H1 (cell line): ENCODE data around the gene ANK3. TPM values are rescaled to one million over a fixed set of nuclear protein-coding genes. Genes with fewer than 3 reads are reported as not detected.

Experiments
- CBX8 ChIP-seq: fragments of 300-800, 300-1000 bp; sonication (generic); IDR thresholded peaks from 2 replicates; pipeline ENCODE4 v1.7.1; 2016; ENCODE audit warnings: low read depth, low read length, borderline replicate concordance
- EZH2 ChIP-seq: fragments of 200-600 bp; sonication (generic); IDR thresholded peaks from 2 replicates; pipeline ENCODE4 v1.7.1; 2012; ENCODE audit warnings: low read depth, mild to moderate bottlenecking, moderate library complexity, low read length, inconsistent platforms; ENCODE audit not compliant: severe bottlenecking
- GABPA ChIP-seq: IDR thresholded peaks from 2 replicates; pipeline ENCODE4 v1.6.1; 2011; ENCODE audit warnings: mild to moderate bottlenecking, low read length, moderate library complexity, borderline replicate concordance; ENCODE audit not compliant: insufficient read depth
- HDAC6 ChIP-seq: IDR thresholded peaks from one replicate; pipeline ENCODE4 v1.7.1; 2012; ENCODE audit warnings: low read depth, mild to moderate bottlenecking, inconsistent platforms, low read length, moderate library complexity
- JUND ChIP-seq: IDR thresholded peaks from 2 replicates; pipeline ENCODE4 v1.6.1; 2011; ENCODE audit warnings: mild to moderate bottlenecking, improper control_type of control experiment, low read length
- KDM5A ChIP-seq: fragments of 200-600 bp; IDR thresholded peaks from 2 replicates; pipeline ENCODE4 v1.7.1; 2012; ENCODE audit warnings: mild to moderate bottlenecking, low read length, inconsistent platforms, mixed read lengths
- SUZ12 ChIP-seq: fragments of 200-600 bp; sonication (generic); IDR thresholded peaks from 2 replicates; pipeline ENCODE4 v1.6.1; 2012; ENCODE audit warnings: mild to moderate bottlenecking, inconsistent platforms, low read length, moderate library complexity, mixed read lengths
- polyA plus RNA-seq, 7 experiments: library from polyadenylated mRNA; depleted of rRNA in 3 of 7; stranded (reverse) in 5 of 7; unstranded in 2 of 7; fragments of >200 nt in 5 of 7; fragments of 200-250 nt in 2 of 7; gene quantifications; 1 replicate in 5 of 7; 2 replicates in 1 of 7; 4 replicates in 1 of 7; pipeline versions ENCODE4 v1.2.1 to v1.2.3, GENCODE V29; 2011 to 2013; ENCODE audit warnings: missing spikeins in 2 of 7, mixed read lengths in 2 of 7
- total RNA-seq: library from RNA; stranded (reverse); fragmentation: NEBNext Ultra II Directional; extraction: Animal tissue kit (Norgen Biotek cat#: 25700); gene quantifications from 2 replicates; pipeline ENCODE4 v1.2.1, GENCODE V29; 2021
- TF ChIP-seq, protein P1 (sequence below): IDR thresholded peaks from 2 replicates; pipeline ENCODE4 v1.6.1; 2011; ENCODE audit warnings: low read depth, mild to moderate bottlenecking, low read length; ENCODE audit not compliant: insufficient read depth

The ANK3 gene
- total and polyA plus RNA-seq, 2 of the 8 experiments (the other 6 are each of a cell fraction or from before 2014, with no cell fraction given) = 18.1 to 67.9 TPM

- no peak for TF ChIP-seq HDAC6
- no peak for TF ChIP-seq JUND
- TF ChIP-seq, protein P1, sequence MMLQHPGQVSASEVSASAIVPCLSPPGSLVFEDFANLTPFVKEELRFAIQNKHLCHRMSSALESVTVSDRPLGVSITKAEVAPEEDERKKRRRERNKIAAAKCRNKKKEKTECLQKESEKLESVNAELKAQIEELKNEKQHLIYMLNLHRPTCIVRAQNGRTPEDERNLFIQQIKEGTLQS = no peak
- no peak for TF ChIP-seq KDM5A
- TF ChIP-seq EZH2 = no peak
- TF ChIP-seq GABPA = no peak
- no peak for TF ChIP-seq SUZ12
- TF ChIP-seq CBX8 = no peak
Observed at GRCh38 chr10:60427709-60428386, 38.2 kb upstream of the ANK3 start (continued).
